GM12892 (cell line): ENCODE results near the gene C4A.
A peak's percentile ranks its signal among the peaks of the same experiment; 100 is the strongest.

Experiments used
- DNase-seq: peaks from one replicate; pipeline ENCODE4 v3.0.0; 2011; ENCODE audit not compliant: insufficient read length
- FAIRE-seq: peaks from 2 replicates; lab custom pipeline; 2011; peaks lifted over from hg19 to GRCh38; lab: Jason Lieb, UNC
- POLR2A ChIP-seq: IDR thresholded peaks from 2 replicates; pipeline ENCODE4 v1.6.1; 2011; ENCODE audit warnings: low read depth, low read length, control low read depth
- POLR2AphosphoS5 ChIP-seq: IDR thresholded peaks from 2 replicates; pipeline ENCODE4 v1.6.1; 2011; ENCODE audit warnings: low read depth, low read length, control low read depth
- TAF1 ChIP-seq: IDR thresholded peaks from 2 replicates; pipeline ENCODE4 v1.6.1; 2011; ENCODE audit warnings: low read depth, mild to moderate bottlenecking, control low read depth, low read length, borderline replicate concordance

The C4A gene

GRCh38 chr6:31965700-31966099 lies 16.2 kb upstream of the C4A start:
- no peak for DNase-seq
- no peak for FAIRE-seq
- TF ChIP-seq POLR2A (no peak), TAF1 (no peak), POLR2AphosphoS5 (no peak)

- no peak for TF ChIP-seq POLR2A
- no peak for TF ChIP-seq TAF1
- TF ChIP-seq POLR2AphosphoS5 = no peak
- FAIRE-seq = no peak
Observed at GRCh38 chr6:31966506-31966905, 15.4 kb upstream of the C4A start.

GRCh38 chr6:31966997-31967925 lies 14.6 kb upstream of the C4A start:
- TF ChIP-seq POLR2A (no peak), POLR2AphosphoS5 (no peak), TAF1 (no peak)
- FAIRE-seq (no peak), DNase-seq (no peak)

More at GRCh38 chr6:31966506-31966905, 15.4 kb upstream of the C4A start:
- DNase-seq = no peak

- DNase-seq (no peak), FAIRE-seq (no peak)
- TF ChIP-seq TAF1 (no peak), POLR2AphosphoS5 (no peak), POLR2A (no peak; the same call in 1 of the 2 replicates)
Observed at GRCh38 chr6:31967926-31968320, 13.9 kb upstream of the C4A start.

- FAIRE-seq (no peak), DNase-seq (no peak)
- TF ChIP-seq TAF1 (no peak), POLR2AphosphoS5 (no peak), POLR2A (no peak)
Observed at GRCh38 chr6:31968326-31968725, 13.5 kb upstream of the C4A start.

- no peak for DNase-seq
- TF ChIP-seq TAF1 (no peak), POLR2AphosphoS5 (no peak), POLR2A (no peak)
- FAIRE-seq = no peak
Observed at GRCh38 chr6:31968791-31969711, 12.8 kb upstream of the C4A start.

GRCh38 chr6:31969712-31970603 lies 11.9 kb upstream of the C4A start:
- FAIRE-seq (no peak), DNase-seq (no peak)
- TF ChIP-seq POLR2A (peak; percentile 12), TAF1 (no peak)

- DNase-seq (no peak), FAIRE-seq (no peak)
- TF ChIP-seq TAF1 = no peak
- TF ChIP-seq POLR2A = no peak; the same call in 1 of the 2 replicates
- no peak; the same call in 1 of the 2 replicates for TF ChIP-seq POLR2AphosphoS5
Observed at GRCh38 chr6:31970604-31971271, 11.1 kb upstream of the C4A start.

- FAIRE-seq = no peak
Observed at GRCh38 chr6:31971279-31971992, 10.4 kb upstream of the C4A start.

More at GRCh38 chr6:31971279-31971992, 10.4 kb upstream of the C4A start:
- DNase-seq = peak; percentile 29
- TF ChIP-seq POLR2A (no peak; the same call in 1 of the 2 replicates), POLR2AphosphoS5 (peak; percentile 48; the same call in 1 of the 2 replicates)
